ENCODE measurements around the gene MADD. TPM values are rescaled to one million over a fixed set of nuclear protein-coding genes. Genes with fewer than 3 reads are reported as not detected.

MADD gene
- total RNA-seq, 1 donor from 2014 or later = 31.7 TPM

DNA sequence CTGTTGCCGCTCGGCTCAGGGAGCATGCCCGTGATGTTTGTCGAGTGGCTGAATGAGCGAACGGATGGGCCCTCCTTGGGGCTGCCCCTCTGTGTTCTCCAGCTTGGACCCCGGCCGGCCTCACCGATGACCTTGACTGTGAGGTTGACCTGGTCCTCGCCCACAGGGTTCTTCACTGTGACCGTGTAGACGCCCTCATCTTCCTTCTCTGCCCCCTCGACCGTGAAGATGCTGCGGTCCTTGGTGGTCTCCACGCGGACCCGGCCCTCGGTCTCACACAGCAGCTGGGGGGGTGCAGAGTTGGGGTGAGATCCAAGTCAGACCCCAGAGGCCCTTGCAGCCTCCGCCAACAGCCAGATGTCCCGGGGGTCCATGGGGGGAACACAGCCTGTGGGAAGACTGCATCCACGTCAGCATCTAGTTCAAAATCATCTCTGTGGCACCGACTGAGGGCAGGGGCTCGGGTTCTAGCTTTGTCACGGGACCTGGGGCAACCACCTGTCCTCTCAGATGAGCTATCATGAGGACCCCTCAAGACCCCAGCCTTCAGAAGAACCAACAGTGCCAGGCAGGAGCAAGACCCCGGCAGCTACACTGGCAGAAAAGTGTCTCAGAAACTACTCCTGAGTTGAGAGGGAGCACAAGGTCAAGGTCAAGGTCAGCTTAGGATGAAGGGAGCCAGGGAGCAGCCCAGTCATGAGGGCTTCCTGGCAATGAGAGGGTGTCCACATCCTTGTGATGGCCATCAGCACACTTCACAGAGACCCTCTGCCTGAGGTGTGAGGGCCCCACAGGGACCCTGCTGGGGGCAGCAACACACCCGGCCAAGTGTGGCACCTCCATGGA, 68.7 kb downstream of the MADD start:
- intact Hi-C loops (cut with DNase I) = no loop called here
- Histone ChIP-seq H3K9me3 (no peaks in the 10 kb centered on the region), H3K36me3 (no peaks in the 10 kb centered on the region), H3K4me1 (no peaks in the 10 kb centered on the region), H3K27me3 (no peaks in the 10 kb centered on the region), H3K4me3 (no peak overlapping the region), H3K27ac (no peak overlapping the region)
- DNase-seq (ENCODE audit: low spot score in 2 of 2) = no peak
- no peak for TF ChIP-seq CTCF (IDR thresholded peaks at IDR 0.05)

DNA sequence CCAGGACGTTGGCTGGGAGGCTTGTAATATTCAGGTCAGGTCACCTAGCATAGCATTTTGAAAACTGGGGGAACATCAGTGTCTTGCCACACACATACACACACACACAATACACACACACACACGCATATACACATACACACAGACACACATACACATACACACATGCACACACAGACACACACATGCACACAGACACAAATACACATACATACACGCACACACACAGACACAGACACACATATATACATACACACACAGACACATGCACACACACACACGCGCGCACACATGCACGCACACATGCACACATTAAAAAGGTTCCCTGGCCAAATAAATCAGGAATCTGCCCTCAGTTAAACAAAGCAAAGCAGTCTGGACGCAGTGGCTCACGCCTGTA, 70.1 kb downstream of the MADD start:
- Histone ChIP-seq H3K9me3 (no peaks in the 10 kb centered on the region), H3K27me3 (no peaks in the 10 kb centered on the region), H3K4me3 (no peak overlapping the region), H3K36me3 (no peaks in the 10 kb centered on the region), H3K27ac (no peak overlapping the region), H3K4me1 (no peaks in the 10 kb centered on the region)
- intact Hi-C loops (cut with DNase I) = no loop called here
- no peak for DNase-seq (ENCODE audit: low spot score in 2 of 2)
- TF ChIP-seq CTCF (IDR thresholded peaks at IDR 0.05) = no peak

GRCh38 chr11:47340980-47341775, 71.2 kb downstream of the MADD start:
- no peaks in the 10 kb centered on the region for H3K9me3 ChIP-seq
- H3K4me3 ChIP-seq = no peak overlapping the region
- TF ChIP-seq CTCF (IDR thresholded peaks at IDR 0.05) = no peak
- intact Hi-C loops (cut with DNase I) = no loop called here
- H3K27me3 ChIP-seq = no peaks in the 10 kb centered on the region
- no peaks in the 10 kb centered on the region for H3K4me1 ChIP-seq
- DNase-seq (ENCODE audit: low spot score in 2 of 2) = no peak
- H3K27ac ChIP-seq = no peak overlapping the region
- H3K36me3 ChIP-seq = no peaks in the 10 kb centered on the region

DNA sequence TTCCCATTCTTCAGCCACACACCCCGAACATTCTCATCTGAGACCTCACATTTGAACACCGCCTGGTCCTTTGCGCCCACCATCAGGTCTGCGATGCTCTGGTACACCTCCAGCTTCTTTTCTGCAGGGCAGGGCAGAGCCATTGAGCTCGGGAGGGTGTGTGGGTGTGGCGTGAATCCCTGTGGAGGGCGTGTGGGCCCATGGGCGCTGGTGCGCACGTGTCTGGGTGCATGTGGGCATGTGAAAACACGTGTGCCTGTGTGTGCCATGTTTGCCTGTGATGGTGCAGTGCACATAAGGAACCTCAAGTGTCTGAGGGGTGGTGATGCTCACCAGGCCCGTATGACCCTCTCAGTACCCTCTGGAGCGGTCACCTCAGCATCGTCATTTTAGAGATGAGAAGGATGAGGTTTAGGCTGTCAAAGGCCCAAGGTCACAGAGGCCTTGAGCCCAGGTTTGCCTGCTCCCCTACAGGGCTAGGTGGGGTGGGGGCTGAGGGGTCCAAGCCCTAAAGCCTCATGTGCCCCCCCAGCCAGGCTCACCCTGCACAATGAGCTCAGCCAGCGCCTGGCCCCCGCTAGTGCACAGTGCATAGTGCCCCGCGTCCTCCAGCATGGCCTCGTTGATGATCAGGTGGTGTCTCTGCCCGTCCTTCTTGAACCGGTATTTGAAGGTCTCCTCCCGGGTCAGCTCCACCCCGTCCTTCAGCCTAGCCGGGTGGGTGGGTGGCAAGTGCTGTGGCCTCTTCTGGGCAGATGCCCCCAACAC, 72.3 kb downstream of the MADD start:
- no peak for DNase-seq (ENCODE audit: low spot score in 2 of 2)
- no peak overlapping the region for H3K27ac ChIP-seq
- H3K4me1 ChIP-seq = no peaks in the 10 kb centered on the region
- H3K9me3 ChIP-seq = no peaks in the 10 kb centered on the region
- no peak for TF ChIP-seq CTCF (IDR thresholded peaks at IDR 0.05)
- no peaks in the 10 kb centered on the region for H3K36me3 ChIP-seq
- intact Hi-C loops (cut with DNase I) = no loop called here
- H3K27me3 ChIP-seq = no peaks in the 10 kb centered on the region
- no peak overlapping the region for H3K4me3 ChIP-seq

DNA sequence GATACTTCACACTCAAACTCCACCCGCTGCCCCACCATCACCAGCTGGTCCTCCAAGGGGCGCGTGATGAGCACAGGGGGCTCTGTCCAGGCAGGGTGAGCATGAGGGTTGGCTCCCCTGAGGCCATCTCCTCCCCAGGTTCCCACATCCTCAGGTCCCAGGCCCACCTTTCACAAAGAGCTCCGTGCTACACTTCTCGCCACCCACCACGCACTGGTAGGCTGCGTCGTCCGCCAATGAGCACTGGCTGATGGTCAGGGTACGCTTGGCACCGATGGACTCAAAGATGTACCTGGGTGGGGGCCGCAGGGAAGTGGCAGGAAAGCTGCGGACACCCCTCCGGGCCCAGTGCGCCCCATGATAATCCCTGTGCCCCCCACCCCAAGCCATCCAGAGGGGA, 72.9 kb downstream of the MADD start:
- DNase-seq (ENCODE audit: low spot score in 2 of 2) = no peak
- intact Hi-C loops (cut with DNase I) = no loop called here
- Histone ChIP-seq H3K36me3 (no peaks in the 10 kb centered on the region), H3K27me3 (no peaks in the 10 kb centered on the region), H3K27ac (no peak overlapping the region), H3K4me3 (no peak overlapping the region), H3K9me3 (no peaks in the 10 kb centered on the region), H3K4me1 (no peaks in the 10 kb centered on the region)
- TF ChIP-seq CTCF (IDR thresholded peaks at IDR 0.05) = no peak
